Activated T-cell treated with anti-CD3 and anti-CD28 coated beads, Interleukin-2, amount 50 U/mL, for 1 hour (primary cell): ENCODE results near the gene TARS3.

Experiments used
- DNase-seq: peaks from one replicate; pipeline ENCODE4 v3.0.0-alpha.2; 2020

TARS3 gene

DNA sequence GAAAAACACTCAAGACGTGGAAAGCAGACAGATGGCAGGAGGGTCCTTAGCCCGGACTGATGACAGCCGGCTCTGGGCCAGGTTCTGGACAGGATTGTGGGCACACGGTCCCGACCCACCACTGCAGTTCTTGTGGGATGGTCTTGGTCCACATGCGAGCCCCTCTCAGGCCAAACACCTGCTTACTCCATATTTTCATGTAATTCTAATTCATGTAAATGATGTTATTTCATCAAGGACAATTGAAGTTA is 104.7 kb downstream of the TARS3 start:
- no peak for DNase-seq

DNA sequence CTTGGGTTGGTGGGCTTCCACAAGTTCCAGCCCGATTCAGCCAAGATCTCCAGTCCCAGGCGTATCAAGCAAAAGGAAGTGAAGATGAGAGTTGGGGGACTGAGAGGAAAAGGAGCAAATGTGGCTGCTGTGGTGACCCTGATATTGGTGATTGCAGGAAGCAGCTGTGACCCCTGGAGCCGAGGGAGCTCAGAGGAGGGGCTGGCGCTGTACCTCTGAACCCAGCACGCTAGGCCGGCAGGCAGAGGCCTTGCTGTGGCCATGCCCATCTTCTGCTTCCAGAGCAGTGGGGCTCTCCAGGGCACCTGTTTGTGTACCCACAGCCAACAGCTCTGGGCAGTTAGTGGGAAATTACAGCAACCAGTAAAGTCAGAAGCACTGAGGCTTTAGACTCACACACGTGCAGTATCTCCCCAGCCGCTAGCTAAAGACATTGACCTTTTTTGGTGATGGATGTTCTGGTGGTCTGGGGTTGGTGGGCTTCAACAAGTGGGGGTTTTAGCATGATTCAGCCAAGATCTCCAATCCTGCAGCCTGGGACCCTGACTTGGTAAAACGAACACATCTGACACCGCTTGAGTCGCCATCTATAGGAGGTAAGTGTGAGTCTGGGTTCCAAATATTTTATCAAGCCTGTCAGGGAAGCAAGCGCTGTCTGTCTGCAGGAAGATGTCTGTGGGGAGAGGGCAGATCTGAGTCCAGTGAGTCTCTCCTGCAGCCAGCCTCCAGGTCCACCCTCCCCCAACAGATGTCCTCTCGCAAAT is 105.2 kb downstream of the TARS3 start:
- DNase-seq, result no peak

DNA sequence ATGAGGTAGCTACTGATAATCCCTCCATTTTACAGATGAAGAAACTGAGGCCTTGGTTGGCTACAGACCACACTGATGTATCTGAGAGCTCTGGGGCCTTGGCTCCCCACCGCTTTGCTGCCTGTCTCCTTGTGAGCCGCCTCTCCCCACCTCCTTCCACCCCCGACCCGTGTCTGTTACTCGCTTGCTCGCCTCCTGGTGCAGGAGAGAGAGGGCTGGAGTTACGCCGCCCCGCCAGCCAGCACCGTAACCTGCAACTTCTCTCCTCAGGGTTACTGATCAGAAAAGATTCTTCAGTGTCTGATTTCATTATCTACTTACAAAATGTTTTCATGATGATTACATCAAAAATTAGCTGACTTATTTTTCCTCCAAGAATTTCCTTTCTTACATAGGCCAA is 106.2 kb downstream of the TARS3 start:
- DNase-seq, result no peak

DNA sequence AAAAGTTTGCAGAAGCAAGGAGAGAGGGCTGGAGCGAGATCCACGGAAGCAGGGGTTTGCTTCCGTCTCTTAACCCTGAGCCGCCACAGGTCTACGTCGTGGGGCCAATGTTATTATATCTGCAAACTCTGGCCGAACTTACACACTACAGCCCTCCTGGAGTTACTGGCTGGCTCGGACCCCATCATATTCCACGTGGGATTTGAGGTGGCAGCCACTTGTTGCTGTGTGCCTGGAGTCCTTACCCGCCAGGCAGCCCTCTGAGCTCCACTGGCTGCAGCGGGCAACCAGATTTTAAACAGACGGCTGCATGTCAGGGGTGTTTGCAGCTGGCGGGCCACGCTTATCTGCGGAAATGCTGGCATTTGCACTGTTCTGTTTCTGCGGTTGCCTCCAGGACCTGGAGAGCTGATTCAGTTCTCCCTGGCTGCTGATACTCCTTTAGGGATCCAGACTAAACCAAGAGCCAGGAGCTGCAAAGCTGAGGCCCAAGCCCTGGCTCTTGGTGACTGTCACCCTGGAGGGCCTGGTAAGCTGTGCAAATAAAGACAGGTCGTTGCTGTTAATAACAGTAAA is 106.8 kb downstream of the TARS3 start:
- DNase-seq, result no peak

DNA sequence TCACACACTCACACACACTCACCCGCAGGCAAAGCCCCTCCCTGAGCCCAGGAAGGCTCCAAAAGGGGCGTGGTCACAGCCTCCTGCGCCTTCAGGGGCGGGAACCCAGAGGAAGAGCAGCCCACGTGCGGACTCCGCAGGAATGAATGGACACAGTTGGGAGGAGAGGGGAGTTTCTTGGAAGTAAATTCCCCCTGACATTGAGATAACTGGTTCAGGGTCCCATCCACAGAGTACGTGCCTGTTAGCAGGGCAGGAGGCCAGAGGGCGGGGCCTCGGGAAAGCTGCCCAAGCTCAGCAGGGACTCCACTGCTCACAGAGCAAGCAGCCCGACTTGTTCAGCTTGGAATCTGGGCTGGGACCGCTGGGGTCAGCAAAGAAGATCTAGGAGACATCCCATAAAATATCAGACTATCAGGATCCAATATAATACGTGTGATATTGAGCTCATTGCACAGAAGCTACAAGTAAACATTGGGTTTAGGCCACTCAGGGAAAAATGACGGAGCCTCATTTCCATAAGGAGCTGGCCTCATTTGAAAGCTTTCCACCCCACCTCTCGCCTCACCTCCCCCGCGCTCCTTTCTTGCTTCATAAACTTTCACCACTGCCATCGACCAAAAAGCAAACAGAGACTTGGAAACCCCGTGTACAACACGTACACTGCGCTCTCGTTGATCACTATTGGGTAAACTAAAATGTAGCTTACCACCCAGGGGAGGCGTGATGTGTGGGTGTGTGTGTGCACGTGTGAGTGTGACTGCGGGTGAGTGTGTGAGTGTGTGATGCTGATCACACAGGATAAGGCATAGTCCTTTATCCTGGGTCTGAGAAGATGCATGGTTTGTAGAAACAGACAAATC is 108.1 kb downstream of the TARS3 start:
- no peak for DNase-seq

DNA sequence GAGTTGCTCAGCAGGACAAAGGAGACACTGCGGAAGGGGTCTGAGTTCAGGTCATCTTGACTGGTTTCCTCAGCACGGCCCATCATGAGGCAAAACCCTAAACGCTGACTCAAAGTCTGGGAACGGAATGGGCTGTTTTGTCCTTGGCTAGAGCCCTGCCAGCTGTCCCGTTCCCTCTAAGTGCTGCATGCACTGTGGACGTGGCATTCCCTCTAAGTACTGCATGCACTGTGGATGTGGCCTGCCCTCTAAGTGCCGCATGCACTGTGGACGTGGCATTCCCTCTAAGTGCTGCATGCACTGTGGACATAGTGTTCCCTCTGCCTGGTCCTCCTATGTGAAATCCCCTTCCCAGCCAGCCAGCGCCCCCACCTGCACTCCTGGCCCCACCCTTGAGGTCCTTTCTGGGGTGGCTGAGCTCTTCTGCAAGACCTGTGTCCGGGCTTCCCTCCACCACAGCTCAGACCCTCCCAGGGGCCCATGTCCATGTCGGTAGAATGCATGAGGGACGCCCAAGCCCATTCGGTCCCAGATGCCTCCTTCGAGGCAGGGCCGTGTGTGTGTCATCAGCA is 108.8 kb downstream of the TARS3 start:
- no peak for DNase-seq

DNA sequence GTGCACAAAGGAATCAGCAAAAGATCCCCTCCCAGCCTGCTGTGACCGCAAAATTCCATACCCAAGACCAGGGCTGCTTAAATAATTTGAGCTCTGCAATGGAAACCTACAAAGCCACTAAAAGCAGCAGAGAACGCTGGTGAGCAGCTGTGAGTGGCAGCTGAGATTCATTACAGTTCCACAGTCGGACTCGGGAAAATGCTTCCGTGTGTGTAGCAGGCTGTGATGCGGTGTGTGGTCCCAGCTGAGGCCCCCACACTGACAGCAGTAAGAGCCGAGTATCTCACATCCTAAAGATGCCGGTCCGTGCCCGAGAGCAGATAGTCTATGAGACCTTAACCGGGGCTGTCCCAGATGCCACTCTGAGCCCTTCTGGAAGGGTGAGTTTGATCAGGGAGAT is 109.5 kb downstream of the TARS3 start:
- DNase-seq, result no peak

DNA sequence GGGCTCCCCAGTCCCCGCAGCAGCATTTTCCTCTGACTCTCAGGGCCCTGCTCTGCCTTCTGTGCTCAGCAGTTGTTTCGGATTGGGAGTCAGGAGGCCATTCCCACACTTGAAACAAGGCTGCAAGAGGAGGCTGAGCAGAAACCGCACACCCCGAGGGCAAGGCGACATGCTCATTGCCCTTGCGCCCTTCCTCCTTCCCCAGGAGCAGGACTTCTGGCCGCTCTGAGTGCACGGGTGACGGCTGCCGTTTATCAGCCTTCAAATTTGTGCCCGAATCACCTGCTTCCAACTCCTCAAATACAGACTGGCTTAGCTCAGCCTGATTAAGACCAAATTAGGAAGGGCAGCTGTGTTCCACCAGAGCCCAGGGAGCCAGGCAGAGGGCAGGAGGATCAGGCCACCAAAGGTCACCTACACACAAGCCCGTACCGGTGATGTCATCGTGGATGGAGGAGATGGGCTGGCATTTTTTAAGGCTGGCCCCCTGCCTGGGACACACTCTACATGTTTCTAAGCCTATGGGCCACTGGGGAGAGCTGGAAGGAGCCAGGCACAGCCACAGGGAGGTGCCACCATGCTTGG is 110.2 kb downstream of the TARS3 start:
- no peak for DNase-seq

DNA sequence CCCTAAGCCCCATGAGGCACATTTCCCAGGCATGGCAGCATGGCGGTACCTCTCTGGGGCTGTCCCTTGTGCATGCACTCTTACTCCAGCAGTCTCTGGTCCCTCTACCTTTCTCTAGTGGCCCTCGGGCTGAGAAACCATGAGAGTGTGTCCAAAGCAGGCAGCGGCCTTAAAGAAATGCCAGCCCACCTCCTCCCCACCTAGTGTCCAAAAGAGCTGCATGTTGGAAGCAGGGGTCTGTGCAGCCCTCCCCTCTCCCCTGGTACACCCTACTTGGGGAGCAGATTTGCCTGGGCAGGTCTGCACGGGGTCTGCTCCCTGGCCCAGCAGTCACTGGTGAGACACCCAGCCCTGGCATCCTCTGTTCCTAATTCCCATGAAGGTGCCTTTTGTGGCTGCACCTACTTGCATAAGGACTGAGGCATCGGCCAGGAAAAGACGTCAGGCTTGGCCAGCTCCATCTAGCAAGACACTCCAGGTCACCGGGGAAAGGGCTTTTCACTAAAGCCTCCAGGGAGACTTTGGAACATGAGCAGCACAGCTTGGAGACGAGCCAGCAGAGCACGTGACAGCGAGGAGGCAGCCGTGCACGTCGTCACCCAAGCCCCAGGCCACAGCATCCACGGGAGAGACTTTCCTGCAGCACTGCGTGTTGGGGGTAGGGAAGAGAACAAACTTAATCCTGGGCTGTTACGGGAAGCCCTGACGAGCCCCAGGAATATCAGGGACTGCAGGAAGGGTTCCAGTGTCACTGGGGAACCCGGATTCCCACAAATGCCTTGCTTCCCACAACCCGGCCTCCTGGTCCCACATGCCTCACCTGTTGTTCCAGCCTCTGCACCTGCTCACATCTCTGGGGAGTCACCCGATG is 110.9 kb downstream of the TARS3 start:
- no peak for DNase-seq

DNA sequence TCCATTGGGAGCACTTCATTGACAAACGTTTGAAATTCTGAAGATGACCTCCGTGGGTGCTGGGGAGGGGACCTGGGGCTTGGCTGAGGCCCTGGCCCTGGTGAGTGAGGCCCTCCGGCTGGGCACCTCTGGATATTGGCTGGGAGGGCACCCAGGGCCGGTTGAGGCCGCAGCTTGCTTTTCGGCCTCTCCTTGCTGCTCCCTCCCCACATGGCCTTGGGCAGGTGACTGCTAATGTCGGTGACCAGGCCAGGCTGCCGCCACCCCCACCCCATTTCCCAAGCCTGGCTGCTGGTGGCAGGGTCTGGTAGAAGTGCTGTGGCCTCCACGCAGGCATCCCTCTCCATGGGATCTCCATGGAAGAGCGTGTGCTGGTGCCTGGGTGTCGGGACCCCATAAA is 111.6 kb downstream of the TARS3 start:
- DNase-seq, result no peak

DNA sequence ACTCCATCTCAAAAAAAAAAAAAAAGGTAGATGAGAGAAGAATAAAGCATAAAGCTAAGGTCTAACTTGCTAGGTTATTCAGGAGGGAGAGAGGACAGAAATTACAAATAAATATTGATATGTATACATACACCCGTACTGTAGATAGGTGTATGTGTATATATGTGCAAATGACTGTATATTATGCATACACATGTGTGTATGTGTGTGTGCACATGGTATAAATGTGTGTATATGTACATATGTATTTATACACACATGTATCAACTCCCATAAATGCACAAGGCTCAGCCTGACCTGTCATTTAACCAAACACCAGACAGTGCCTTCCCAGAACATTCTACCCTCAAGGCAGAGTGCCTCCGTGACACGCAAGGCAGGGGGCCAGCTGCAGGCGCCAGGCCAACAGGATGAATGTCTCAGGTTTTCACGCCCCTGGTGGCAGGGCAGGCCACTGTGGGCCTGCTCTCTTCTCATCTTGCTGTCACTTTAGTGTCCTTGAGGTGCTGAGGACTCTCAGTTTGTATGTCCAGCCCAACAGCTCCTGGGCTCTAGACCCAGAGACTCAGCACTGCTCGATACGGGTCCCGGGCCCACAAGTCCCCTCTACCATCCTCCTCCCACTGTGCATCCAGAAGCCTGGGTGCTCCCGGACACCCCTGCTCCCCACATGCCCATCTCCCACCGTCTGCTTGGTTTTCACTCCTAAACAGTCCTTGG is 112.5 kb downstream of the TARS3 start:
- DNase-seq, result no peak

DNA sequence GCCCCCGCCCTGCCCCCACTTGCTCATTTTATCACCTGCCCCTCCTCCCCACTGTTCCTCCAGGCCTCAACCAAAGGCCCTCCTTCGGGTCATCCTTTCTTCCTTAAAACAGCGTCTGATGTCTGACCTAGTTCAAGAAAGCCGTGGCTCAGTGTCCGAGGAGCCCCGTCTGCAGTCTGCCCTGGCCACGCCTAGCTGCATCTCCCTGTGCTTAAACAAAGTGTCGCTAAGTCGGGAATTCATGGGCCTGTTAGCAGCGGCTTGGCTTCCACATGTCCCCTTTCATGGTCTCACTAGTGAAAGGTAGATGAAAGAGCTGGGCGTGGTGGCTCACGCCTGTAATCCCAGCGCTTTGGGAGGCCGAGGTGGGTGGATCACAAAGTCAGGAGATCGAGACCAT is 113.3 kb downstream of the TARS3 start:
- no peak for DNase-seq

DNA sequence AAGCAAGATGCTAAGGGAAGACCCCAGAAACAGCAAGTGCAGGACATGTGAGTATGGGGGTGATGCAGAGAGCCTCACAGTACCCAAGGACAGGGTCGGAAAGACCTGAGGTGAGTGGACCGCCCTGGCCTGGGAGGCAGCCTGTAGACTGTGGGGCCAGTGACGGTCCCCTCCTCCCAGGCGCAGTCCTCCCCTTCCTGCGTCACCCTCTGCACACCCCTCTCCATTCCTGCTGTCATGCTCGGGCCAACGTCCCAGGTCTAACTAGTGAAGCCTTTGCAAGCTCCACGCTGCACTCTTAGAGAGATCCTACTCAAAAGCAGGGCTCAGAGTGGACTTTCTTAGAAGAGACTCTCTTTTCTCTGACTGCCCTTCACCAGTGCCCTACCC is 113.7 kb downstream of the TARS3 start:
- DNase-seq, result no peak

DNA sequence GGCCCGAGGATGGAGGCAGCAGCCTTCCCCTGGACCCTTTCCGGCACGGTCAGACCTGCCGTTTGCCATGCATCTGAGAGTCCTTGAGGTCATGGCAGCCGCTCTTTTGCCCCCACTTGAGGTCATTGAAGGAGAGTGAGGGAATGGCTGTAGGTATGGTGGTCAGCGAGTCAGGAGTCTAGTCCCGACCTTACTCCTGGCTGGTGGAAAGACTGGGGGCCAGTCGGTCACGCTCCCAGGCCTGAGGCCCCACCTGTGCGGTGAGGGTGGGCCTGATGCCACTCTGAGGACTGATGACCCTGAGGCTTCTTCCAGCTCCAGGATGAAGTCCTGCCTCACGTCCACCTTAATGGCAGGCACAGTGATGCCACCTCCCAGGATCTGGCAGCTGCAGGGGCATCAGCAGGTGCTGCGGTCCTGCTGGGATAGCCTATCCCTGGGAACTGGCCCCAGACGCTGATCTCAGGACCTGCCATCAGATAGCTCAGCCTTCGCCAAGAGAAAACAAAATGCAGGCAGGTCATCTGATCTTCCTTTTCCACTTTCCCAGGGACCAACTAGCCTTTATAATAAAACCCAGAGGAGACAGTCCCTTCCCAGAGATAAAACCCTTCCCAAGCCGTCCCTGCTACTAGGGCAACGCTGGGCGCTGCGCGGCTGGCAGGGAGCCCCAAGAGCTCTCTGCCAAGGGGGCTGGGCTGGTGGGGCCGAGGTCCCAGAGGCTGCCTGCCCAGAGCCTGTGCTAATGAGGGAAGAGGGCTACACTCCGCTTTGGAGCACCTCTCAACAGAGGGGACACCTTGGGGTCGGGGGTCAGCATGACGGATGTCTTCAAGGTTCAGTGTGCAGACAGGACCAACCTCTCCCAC is 114.3 kb downstream of the TARS3 start:
- no peak for DNase-seq

DNA sequence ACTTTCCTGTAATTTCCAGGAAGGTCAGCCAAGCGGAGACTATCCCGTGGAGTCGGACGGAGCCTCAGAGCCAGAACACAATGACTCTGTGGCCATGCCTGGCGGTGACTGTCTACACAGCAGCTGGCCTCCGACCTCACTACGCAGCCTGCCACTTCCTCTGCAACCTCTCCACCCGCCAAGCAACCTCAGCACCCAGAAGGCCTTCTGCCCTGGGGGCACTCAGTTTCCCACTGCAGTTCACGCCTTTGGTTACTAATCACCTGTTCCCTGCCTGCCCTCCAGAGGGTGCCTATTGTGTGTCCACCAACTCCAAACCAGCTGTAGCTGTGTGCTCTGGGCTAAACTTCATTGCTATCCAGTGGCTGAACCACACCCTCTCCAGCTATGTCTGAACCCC is 116.1 kb downstream of the TARS3 start:
- no peak for DNase-seq

DNA sequence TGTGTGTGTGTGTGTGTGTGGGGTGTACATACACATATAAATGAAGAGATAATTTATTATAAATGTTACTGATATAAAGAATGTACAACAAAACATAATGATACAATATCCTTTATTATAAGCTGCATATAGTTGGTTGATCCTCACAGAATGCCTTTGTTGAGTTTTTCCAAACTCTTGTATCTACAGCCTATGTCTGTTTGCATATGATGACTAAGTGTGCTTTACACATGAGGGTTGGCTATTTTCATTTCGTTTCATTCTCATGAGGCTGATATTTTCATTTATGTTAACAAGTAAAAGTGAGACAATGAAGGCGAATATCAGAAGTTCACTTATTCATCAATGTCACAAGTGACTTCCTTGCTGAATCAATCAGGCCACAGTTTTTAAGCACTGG is 117.2 kb downstream of the TARS3 start:
- DNase-seq, result no peak

DNA sequence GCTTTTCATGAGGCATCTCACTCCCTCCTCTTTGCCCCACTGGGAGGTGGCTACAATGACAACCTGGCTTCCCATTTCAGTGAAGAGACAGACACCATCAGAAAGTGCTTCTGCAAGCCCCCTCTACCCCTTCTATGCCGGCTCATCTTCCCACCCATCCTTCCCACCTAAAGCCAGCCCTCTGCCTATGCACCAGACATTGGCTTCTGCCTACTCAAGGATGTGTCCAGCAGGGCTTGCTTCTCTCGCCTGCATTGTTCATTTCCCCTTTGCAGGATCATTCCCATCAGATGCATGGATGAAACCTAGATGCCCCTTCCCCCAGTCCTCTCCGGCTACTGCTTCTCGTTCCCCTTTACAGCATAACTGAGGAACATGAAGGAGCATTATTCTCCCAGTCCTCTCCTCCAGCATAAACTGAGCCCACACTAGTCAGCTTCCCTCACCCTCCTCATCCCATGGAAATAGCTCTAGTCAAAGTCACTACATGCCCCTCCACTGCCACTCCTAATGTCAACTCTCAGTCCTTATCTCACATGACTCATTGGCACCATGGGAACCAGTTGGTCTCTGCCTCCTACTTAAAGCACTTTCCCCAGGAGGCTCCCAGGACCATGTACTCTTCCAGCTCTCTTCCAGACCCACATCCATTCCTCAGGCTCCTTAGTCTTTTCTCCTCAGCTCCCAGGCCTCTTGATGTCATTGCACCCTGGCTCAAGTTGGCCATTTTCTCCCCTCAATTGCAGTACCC is 120.0 kb downstream of the TARS3 start:
- no peak for DNase-seq
